Keratinocyte (primary cell): Measurements from ENCODE around the gene TMEM167A. TPM values are rescaled to one million over a fixed set of nuclear protein-coding genes. Genes with fewer than 3 reads are reported as not detected.

ENCODE experiments used
- DNase-seq: peaks from one replicate; pipeline ENCODE4 v3.0.0-alpha.2; 2011; ENCODE audit warnings: low read depth, missing footprints, low spot score
- FAIRE-seq: peaks from 2 replicates; lab custom pipeline; 2011; peaks lifted over from hg19 to GRCh38; lab: Jason Lieb, UNC
- H2AFZ ChIP-seq: 2 replicates; pipeline ENCODE4 v1.6.0; 2012; ENCODE audit warnings: low read length, control low read depth, inconsistent platforms; ENCODE audit not compliant: control insufficient read depth
- H3K27ac ChIP-seq: 2 replicates; pipeline ENCODE4 v1.5.1; 2011; ENCODE audit warnings: low read length; ENCODE audit not compliant: control insufficient read depth, insufficient read depth
- H3K27me3 ChIP-seq: 3 replicates; pipeline ENCODE4 v1.6.0; 2011; ENCODE audit warnings: low read length; ENCODE audit not compliant: control insufficient read depth, insufficient read depth; ENCODE audit errors: extremely low read depth
- H3K36me3 ChIP-seq, 2 experiments: 2 replicates in 1 of 2; 3 replicates in 1 of 2; pipeline ENCODE4 v1.5.1; 2011; ENCODE audit warnings: low read length in 2 of 2, mild to moderate bottlenecking in 1 of 2; ENCODE audit not compliant: control insufficient read depth in 2 of 2, insufficient read depth in 2 of 2; ENCODE audit errors: extremely low read depth in 1 of 2
- H3K4me1 ChIP-seq: 3 replicates; pipeline ENCODE4 v1.5.1; 2011; ENCODE audit warnings: low read length; ENCODE audit not compliant: control insufficient read depth, insufficient read depth; ENCODE audit errors: extremely low read depth
- H3K4me2 ChIP-seq: 3 replicates; pipeline ENCODE4 v1.6.0; 2011; ENCODE audit warnings: low read depth, low read length; ENCODE audit not compliant: control insufficient read depth, insufficient read depth; ENCODE audit errors: extremely low read depth
- H3K4me3 ChIP-seq, 3 experiments: fragments of 200-600 bp in 1 of 3; sonication (generic) in 1 of 3; 2 replicates in 2 of 3; 3 replicates in 1 of 3; pipeline ENCODE4 v1.5.1; 2011 to 2016; ENCODE audit warnings: low read length in 3 of 3, mild to moderate bottlenecking in 3 of 3, control low read depth in 2 of 3, inconsistent platforms in 1 of 3, low read depth in 1 of 3, mixed read lengths in 1 of 3, mixed run types in 1 of 3, moderate library complexity in 1 of 3; ENCODE audit not compliant: control insufficient read depth in 2 of 3, insufficient read depth in 2 of 3; ENCODE audit errors: extremely low read depth in 1 of 3
- H3K79me2 ChIP-seq: 2 replicates; pipeline ENCODE4 v1.6.0; 2012; ENCODE audit warnings: low read length; ENCODE audit not compliant: control insufficient read depth, insufficient read depth
- H3K9ac ChIP-seq: 3 replicates; pipeline ENCODE4 v1.6.0; 2011; ENCODE audit warnings: low read length; ENCODE audit not compliant: control insufficient read depth, insufficient read depth; ENCODE audit errors: extremely low read depth
- H3K9me1 ChIP-seq: 3 replicates; pipeline ENCODE4 v1.6.0; 2011; ENCODE audit warnings: low read length; ENCODE audit not compliant: control insufficient read depth, insufficient read depth; ENCODE audit errors: extremely low read depth
- H3K9me3 ChIP-seq: 2 replicates; pipeline ENCODE4 v1.5.1; 2012; ENCODE audit warnings: low read depth, low read length; ENCODE audit not compliant: control insufficient read depth
- H4K20me1 ChIP-seq: 3 replicates; pipeline ENCODE4 v1.6.0; 2011; ENCODE audit warnings: low read length; ENCODE audit not compliant: control insufficient read depth, insufficient read depth; ENCODE audit errors: extremely low read depth
- CTCF ChIP-seq, 3 experiments: IDR thresholded peaks in 1 of 3; conservative IDR thresholded peaks in 1 of 3; optimal IDR thresholded peaks in 1 of 3; 2 replicates in 2 of 3; 3 replicates in 1 of 3; pipeline versions ENCODE3 to v1.5.1; 2011; ENCODE audit warnings: low read length in 3 of 3, mild to moderate bottlenecking in 3 of 3, moderate library complexity in 2 of 3, control low read depth in 1 of 3, inconsistent platforms in 1 of 3; ENCODE audit not compliant: insufficient read depth in 2 of 3; ENCODE audit errors: extremely low read depth in 1 of 3
- EZH2 ChIP-seq: IDR thresholded peaks from one replicate; pipeline ENCODE4 v1.6.1; 2012; ENCODE audit warnings: inconsistent platforms, mild to moderate bottlenecking, low read length, moderate library complexity
- dilution Hi-C: fragments of 300-500 bp; cut with MboI; formaldehyde crosslinking; loops from one replicate; pipeline ENCODE4 v1.7.0; 2020; ENCODE audit warnings: low sequenced_read_pairs; ENCODE audit not compliant: extremely low pct_ligation_motif_present
- polyA plus RNA-seq, 5 experiments: library from polyadenylated mRNA; depleted of rRNA in 3 of 5; stranded (reverse) in 3 of 5; stranded (forward) in 1 of 5; unstranded in 1 of 5; fragments of >200 nt; gene quantifications; 1 replicate in 1 of 5; 2 replicates in 3 of 5; 3 replicates in 1 of 5; pipeline versions ENCODE4 v1.2.1 to v1.2.3, GENCODE V29; 2011 to 2012; ENCODE audit warnings: missing spikeins in 2 of 5, low read depth in 1 of 5, low replicate concordance in 1 of 5

TMEM167A gene
- polyA plus RNA-seq, 1 donor (not counting 4 experiments of a cell fraction or from before 2014, with no cell fraction given), result 97.6 TPM

- H4K20me1 ChIP-seq, result no peaks in the 10 kb centered on the region
- H3K27ac ChIP-seq, result no peak overlapping the region
- H3K9me3 ChIP-seq, result no peaks in the 10 kb centered on the region
- H3K4me3 ChIP-seq, result no peak overlapping the region
- H3K4me1 ChIP-seq, result no peaks in the 10 kb centered on the region
- H2AFZ ChIP-seq, result no peak overlapping the region
- TF ChIP-seq CTCF (optimal IDR thresholded peaks at IDR 0.05 in 1 of 3, IDR thresholded peaks at IDR 0.05 in 1 of 3, conservative IDR thresholded peaks at IDR 0.05 in 1 of 3; ENCODE audit: extremely low read depth in 1 of 3, insufficient read depth in 2 of 3, low read length in 3 of 3), result no peak
- TF ChIP-seq EZH2, result no peak
- H3K4me2 ChIP-seq, result no peak overlapping the region
- DNase-seq (no peak), FAIRE-seq (no peak)
- H3K9ac ChIP-seq, result no peak overlapping the region
- dilution Hi-C loops, result no loop called here
- no peaks in the 10 kb centered on the region for H3K36me3 ChIP-seq
- H3K79me2 ChIP-seq, result no peaks in the 10 kb centered on the region
- no peaks in the 10 kb centered on the region for H3K9me1 ChIP-seq
- H3K27me3 ChIP-seq, result no peaks in the 10 kb centered on the region
These were observed 69.4 kb downstream of the TMEM167A start for GRCh38 chr5:83007755-83008154.

GRCh38 chr5:83006683-83007283, 70.4 kb downstream of the TMEM167A start:
- H3K9me3 ChIP-seq, result no peaks in the 10 kb centered on the region
- no peaks in the 10 kb centered on the region for H3K27me3 ChIP-seq
- no peak overlapping the region for H2AFZ ChIP-seq
- dilution Hi-C loops, result no loop called here
- no peaks in the 10 kb centered on the region for H3K79me2 ChIP-seq
- H3K9me1 ChIP-seq, result no peaks in the 10 kb centered on the region
- H3K27ac ChIP-seq, result no peak overlapping the region
- no peak overlapping the region for H3K4me3 ChIP-seq
- no peaks in the 10 kb centered on the region for H3K36me3 ChIP-seq
- H3K4me2 ChIP-seq, result no peak overlapping the region
- no peak for TF ChIP-seq CTCF (optimal IDR thresholded peaks at IDR 0.05 in 1 of 3, IDR thresholded peaks at IDR 0.05 in 1 of 3, conservative IDR thresholded peaks at IDR 0.05 in 1 of 3; ENCODE audit: extremely low read depth in 1 of 3, insufficient read depth in 2 of 3, low read length in 3 of 3)
- no peak for TF ChIP-seq EZH2
- no peaks in the 10 kb centered on the region for H4K20me1 ChIP-seq
- no peak for FAIRE-seq
- no peak overlapping the region for H3K9ac ChIP-seq
- DNase-seq, result no peak
- H3K4me1 ChIP-seq, result no peaks in the 10 kb centered on the region
